Measurements from ENCODE around the gene CHST8.
"Not testable (repeated sequence)": the region's sequence is repeated elsewhere in the genome, so short reads cannot be mapped to it uniquely, and the experiment has no call there.

DNA sequence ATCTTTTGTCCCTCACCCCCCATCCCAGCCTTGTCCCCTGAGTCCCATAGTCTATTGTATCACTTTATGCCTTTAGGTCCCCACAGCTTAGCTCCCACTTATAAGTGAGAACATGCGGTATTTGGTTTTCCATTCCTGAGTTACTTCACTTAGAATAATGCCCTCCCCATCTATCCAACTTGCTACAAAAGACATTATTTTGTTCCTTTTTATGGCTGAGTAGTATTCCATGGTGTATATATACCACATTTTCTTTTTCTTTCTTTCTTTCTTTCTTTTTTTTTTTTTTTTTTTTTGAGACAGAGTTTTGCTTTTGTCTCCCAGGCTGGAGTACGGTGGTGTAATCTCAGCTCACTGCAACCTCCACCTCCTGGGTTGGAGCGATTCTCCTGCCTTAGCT, 73.8 kb downstream of the CHST8 start:
- TF ChIP-seq, protein P1, sequence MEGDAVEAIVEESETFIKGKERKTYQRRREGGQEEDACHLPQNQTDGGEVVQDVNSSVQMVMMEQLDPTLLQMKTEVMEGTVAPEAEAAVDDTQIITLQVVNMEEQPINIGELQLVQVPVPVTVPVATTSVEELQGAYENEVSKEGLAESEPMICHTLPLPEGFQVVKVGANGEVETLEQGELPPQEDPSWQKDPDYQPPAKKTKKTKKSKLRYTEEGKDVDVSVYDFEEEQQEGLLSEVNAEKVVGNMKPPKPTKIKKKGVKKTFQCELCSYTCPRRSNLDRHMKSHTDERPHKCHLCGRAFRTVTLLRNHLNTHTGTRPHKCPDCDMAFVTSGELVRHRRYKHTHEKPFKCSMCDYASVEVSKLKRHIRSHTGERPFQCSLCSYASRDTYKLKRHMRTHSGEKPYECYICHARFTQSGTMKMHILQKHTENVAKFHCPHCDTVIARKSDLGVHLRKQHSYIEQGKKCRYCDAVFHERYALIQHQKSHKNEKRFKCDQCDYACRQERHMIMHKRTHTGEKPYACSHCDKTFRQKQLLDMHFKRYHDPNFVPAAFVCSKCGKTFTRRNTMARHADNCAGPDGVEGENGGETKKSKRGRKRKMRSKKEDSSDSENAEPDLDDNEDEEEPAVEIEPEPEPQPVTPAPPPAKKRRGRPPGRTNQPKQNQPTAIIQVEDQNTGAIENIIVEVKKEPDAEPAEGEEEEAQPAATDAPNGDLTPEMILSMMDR (conservative IDR thresholded peaks at IDR 0.05), result not testable (repeated sequence)
- TF ChIP-seq EZH2 (IDR thresholded peaks at IDR 0.05; ENCODE audit: low read depth), result not testable (repeated sequence)
